DOHH2 (cell line): ENCODE results near the gene SLC7A14.
A peak's percentile ranks its signal among the peaks of the same experiment; 100 is the strongest.

Experiments
- H3F3A ChIP-seq: fragments of 200-600 bp; sonication (generic), shearing (Covaris generic); 2 replicates; pipeline ENCODE4 v1.6.0; 2016; ENCODE audit warnings: antibody characterized with exemption, mild to moderate bottlenecking; ENCODE audit not compliant: control insufficient read depth, insufficient read depth
- H3K27ac ChIP-seq: fragments of 200-600 bp; sonication (generic); 2 replicates; pipeline ENCODE4 v1.5.1; 2014; ENCODE audit warnings: low read depth, mild to moderate bottlenecking, low read length, moderate library complexity
- H3K27me3 ChIP-seq: fragments of 200-600 bp; sonication (generic); 2 replicates; pipeline ENCODE4 v1.6.1; 2014; ENCODE audit warnings: mild to moderate bottlenecking, low read length, mixed read lengths; ENCODE audit not compliant: control insufficient read depth
- H3K36me3 ChIP-seq: fragments of 200-600 bp; sonication (generic); 2 replicates; pipeline ENCODE4 v1.6.1; 2014; ENCODE audit warnings: mild to moderate bottlenecking, low read length, moderate library complexity, mixed read lengths; ENCODE audit not compliant: control insufficient read depth
- H3K4me1 ChIP-seq: fragments of 200-600 bp; sonication (generic); 2 replicates; pipeline ENCODE4 v1.6.1; 2014; ENCODE audit warnings: mild to moderate bottlenecking, low read length, mixed read lengths; ENCODE audit not compliant: control insufficient read depth
- H3K4me2 ChIP-seq: fragments of 200-600 bp; sonication (generic); 2 replicates; pipeline ENCODE4 v1.6.0; 2014; ENCODE audit warnings: mild to moderate bottlenecking, low read length, moderate library complexity
- H3K4me3 ChIP-seq: fragments of 200-600 bp; sonication (generic); 2 replicates; pipeline ENCODE4 v1.5.1; 2014; ENCODE audit warnings: mild to moderate bottlenecking, low read length, mixed read lengths
- H3K79me2 ChIP-seq: fragments of 200-600 bp; sonication (generic); 2 replicates; pipeline ENCODE4 v1.6.1; 2014; ENCODE audit warnings: mild to moderate bottlenecking, low read length, mixed read lengths; ENCODE audit not compliant: control insufficient read depth
- H3K9me2 ChIP-seq: fragments of 200-600 bp; sonication (generic); replicated peaks from 2 replicates; pipeline ENCODE4 v1.6.1; 2014; ENCODE audit warnings: mild to moderate bottlenecking, low read length, mixed read lengths; ENCODE audit not compliant: control insufficient read depth
- H3K9me3 ChIP-seq: fragments of 200-600 bp; sonication (generic); 2 replicates; pipeline ENCODE4 v1.6.1; 2014; ENCODE audit warnings: antibody characterized with exemption, low read length, mixed read lengths; ENCODE audit not compliant: control insufficient read depth, insufficient read depth
- H4K20me1 ChIP-seq: fragments of 200-600 bp; sonication (generic); 2 replicates; pipeline ENCODE4 v1.6.0; 2014; ENCODE audit warnings: low read depth, mild to moderate bottlenecking, antibody characterized with exemption, low read length, moderate library complexity; ENCODE audit not compliant: control insufficient read depth, insufficient read depth
- CTCF ChIP-seq: fragments of 200-600 bp; sonication (generic); IDR thresholded peaks from one replicate; pipeline ENCODE4 v1.5.1; 2014; ENCODE audit warnings: antibody characterized with exemption, mild to moderate bottlenecking, low read depth, low read length; ENCODE audit not compliant: poor library complexity, severe bottlenecking
- EZH2phosphoT487 ChIP-seq: fragments of 200-600 bp; sonication (generic); IDR thresholded peaks from 2 replicates; pipeline ENCODE4 v1.6.1; 2017; ENCODE audit warnings: borderline replicate concordance, mild to moderate bottlenecking, antibody characterized with exemption, low read length, moderate library complexity, mixed read lengths

The SLC7A14 gene

GRCh38 chr3:170633573-170633972 is 47.7 kb upstream of the SLC7A14 start:
- H3K4me3 ChIP-seq = peak overlapping the region; percentile 48
- H3K9me3 ChIP-seq = no peaks in the 10 kb centered on the region
- peak overlapping the region; percentile 65 for H3K4me2 ChIP-seq
- H3F3A ChIP-seq = peaks cover 25% of the 10 kb centered on the region
- no peaks in the 10 kb centered on the region for H4K20me1 ChIP-seq
- no peaks in the 10 kb centered on the region for H3K36me3 ChIP-seq
- no peaks in the 10 kb centered on the region for H3K27me3 ChIP-seq
- no peaks in the 10 kb centered on the region for H3K79me2 ChIP-seq
- H3K27ac ChIP-seq = peak overlapping the region; percentile 86
- TF ChIP-seq EZH2phosphoT487 (no peak), CTCF (no peak)
- peaks cover 96% of the 10 kb centered on the region for H3K4me1 ChIP-seq
- no peaks in the 10 kb centered on the region for H3K9me2 ChIP-seq

- Histone ChIP-seq H4K20me1 (no peaks in the 10 kb centered on the region), H3K4me2 (peak overlapping the region; percentile 65), H3K27me3 (no peaks in the 10 kb centered on the region), H3K4me3 (peak overlapping the region; percentile 58), H3K9me2 (no peaks in the 10 kb centered on the region), H3K36me3 (no peaks in the 10 kb centered on the region), H3K27ac (peak overlapping the region; percentile 86), H3F3A (peaks cover 25% of the 10 kb centered on the region), H3K79me2 (no peaks in the 10 kb centered on the region), H3K9me3 (no peaks in the 10 kb centered on the region), H3K4me1 (peaks cover 97% of the 10 kb centered on the region)
- no peak for TF ChIP-seq CTCF
- TF ChIP-seq EZH2phosphoT487 = no peak
These were observed 46.9 kb upstream of the SLC7A14 start for GRCh38 chr3:170632780-170633179.

GRCh38 chr3:170631755-170632488 is 46.0 kb upstream of the SLC7A14 start:
- H3K9me2 ChIP-seq = no peaks in the 10 kb centered on the region
- H3K4me2 ChIP-seq = peak overlapping the region; percentile 65
- H3K27me3 ChIP-seq = no peaks in the 10 kb centered on the region
- H4K20me1 ChIP-seq = no peaks in the 10 kb centered on the region
- no peaks in the 10 kb centered on the region for H3K36me3 ChIP-seq
- peak overlapping the region; percentile 58 for H3K4me3 ChIP-seq
- H3K4me1 ChIP-seq = peaks cover 96% of the 10 kb centered on the region
- peak overlapping the region; percentile 86 for H3K27ac ChIP-seq
- no peaks in the 10 kb centered on the region for H3K9me3 ChIP-seq
- H3K79me2 ChIP-seq = no peaks in the 10 kb centered on the region
- peaks cover 25% of the 10 kb centered on the region for H3F3A ChIP-seq
- no peak for TF ChIP-seq EZH2phosphoT487
- no peak for TF ChIP-seq CTCF
